GM12891 (cell line): ENCODE results near the gene PLSCR4.

Experiments used
- DNase-seq: peaks from one replicate; pipeline ENCODE4 v3.0.0; 2011; ENCODE audit warnings: low spot score; ENCODE audit not compliant: insufficient read length
- FAIRE-seq: peaks from 2 replicates; lab custom pipeline; 2011; peaks lifted over from hg19 to GRCh38; lab: Jason Lieb, UNC
- PAX5 ChIP-seq: IDR thresholded peaks from 2 replicates; pipeline ENCODE4 v1.6.1; 2011; ENCODE audit warnings: low read length, moderate library complexity, mild to moderate bottlenecking; ENCODE audit not compliant: insufficient read depth, severe bottlenecking
- POLR2A ChIP-seq: IDR thresholded peaks from 2 replicates; pipeline ENCODE4 v1.6.1; 2011; ENCODE audit warnings: low read depth, low read length, control low read depth
- POLR2AphosphoS5 ChIP-seq: IDR thresholded peaks from 2 replicates; pipeline ENCODE4 v1.6.1; 2011; ENCODE audit warnings: low read depth, low read length, control low read depth
- POU2F2 ChIP-seq: IDR thresholded peaks from 2 replicates; pipeline ENCODE4 v1.6.1; 2011; ENCODE audit warnings: low read depth, mild to moderate bottlenecking, control low read depth, low read length, moderate library complexity
- SPI1 ChIP-seq: IDR thresholded peaks from 2 replicates; pipeline ENCODE4 v1.6.1; 2011; ENCODE audit warnings: low read depth, low read length, control low read depth
- TAF1 ChIP-seq: IDR thresholded peaks from 2 replicates; pipeline ENCODE4 v1.6.1; 2011; ENCODE audit warnings: low read depth, low read length, control low read depth

The PLSCR4 gene

GRCh38 chr3:146196789-146197188 is 54.1 kb downstream of the PLSCR4 start:
- no peak for TF ChIP-seq POLR2A
- no peak for TF ChIP-seq POLR2AphosphoS5
- no peak for TF ChIP-seq POU2F2
- TF ChIP-seq TAF1, result no peak
- TF ChIP-seq PAX5, result no peak
- no peak for TF ChIP-seq SPI1
- FAIRE-seq (no peak), DNase-seq (no peak)

GRCh38 chr3:146195605-146196004 is 55.3 kb downstream of the PLSCR4 start:
- DNase-seq (no peak), FAIRE-seq (no peak)
- no peak for TF ChIP-seq TAF1
- TF ChIP-seq POU2F2, result no peak
- no peak for TF ChIP-seq POLR2AphosphoS5
- TF ChIP-seq SPI1, result no peak
- TF ChIP-seq POLR2A, result no peak
- TF ChIP-seq PAX5, result no peak

- no peak for DNase-seq
These were observed 55.9 kb downstream of the PLSCR4 start for GRCh38 chr3:146195030-146195429.

GRCh38 chr3:146191051-146191450 is 59.9 kb downstream of the PLSCR4 start:
- TF ChIP-seq PAX5, result no peak
- no peak for TF ChIP-seq POLR2A
- no peak for TF ChIP-seq POLR2AphosphoS5
- TF ChIP-seq TAF1, result no peak
- no peak for DNase-seq
- FAIRE-seq, result no peak

More at GRCh38 chr3:146195030-146195429, 55.9 kb downstream of the PLSCR4 start:
- FAIRE-seq, result no peak
- TF ChIP-seq SPI1 (no peak), PAX5 (no peak), POU2F2 (no peak), POLR2AphosphoS5 (no peak), TAF1 (no peak), POLR2A (no peak)

- TF ChIP-seq POLR2AphosphoS5 (no peak), PAX5 (no peak), TAF1 (no peak), SPI1 (no peak), POU2F2 (no peak), POLR2A (no peak)
- peak; percentile 12 for DNase-seq
- peak; percentile 85 for FAIRE-seq
These were observed 61.3 kb downstream of the PLSCR4 start for GRCh38 chr3:146189519-146190173.

GRCh38 chr3:146187334-146187950 is 63.5 kb downstream of the PLSCR4 start:
- TF ChIP-seq PAX5, result no peak
- DNase-seq (no peak), FAIRE-seq (no peak)

GRCh38 chr3:146184241-146185015 is 66.5 kb downstream of the PLSCR4 start:
- FAIRE-seq, result no peak
- TF ChIP-seq POLR2A, result no peak
- TF ChIP-seq PAX5, result no peak
- TF ChIP-seq POLR2AphosphoS5, result no peak
- no peak for TF ChIP-seq SPI1
- TF ChIP-seq POU2F2, result no peak
- TF ChIP-seq TAF1, result no peak
- no peak for DNase-seq

- no peak for FAIRE-seq
- no peak for DNase-seq
- TF ChIP-seq PAX5 (no peak), POLR2A (no peak), POLR2AphosphoS5 (no peak), POU2F2 (no peak), SPI1 (no peak), TAF1 (no peak)
These were observed 69.7 kb downstream of the PLSCR4 start for GRCh38 chr3:146181216-146181615.

- DNase-seq, result no peak
- no peak for FAIRE-seq
- TF ChIP-seq POU2F2 (no peak), TAF1 (no peak), PAX5 (no peak), POLR2A (no peak), POLR2AphosphoS5 (no peak), SPI1 (no peak)
These were observed 70.5 kb downstream of the PLSCR4 start for GRCh38 chr3:146180376-146180775.

- FAIRE-seq (no peak), DNase-seq (no peak)
- no peak for TF ChIP-seq TAF1
- TF ChIP-seq SPI1, result no peak
- TF ChIP-seq POLR2AphosphoS5, result no peak
- TF ChIP-seq POU2F2, result no peak
- TF ChIP-seq PAX5, result no peak
- no peak for TF ChIP-seq POLR2A
These were observed 72.8 kb downstream of the PLSCR4 start for GRCh38 chr3:146178006-146178689.
